Adrenal gland (tissue), 5 donors: ENCODE data around the gene FOCAD.

Experiments used
- CTCF ChIP-seq, 6 experiments: fragments of 450-650 bp in 4 of 6; fragments of 200-600 bp in 2 of 6; sonication (generic) in 1 of 6; IDR thresholded peaks; 1 replicate in 5 of 6; 2 replicates in 1 of 6; pipeline versions ENCODE4 v1.5.1 to v1.8.0; 2016 to 2021; ENCODE audit warnings: antibody characterized with exemption in 6 of 6, mild to moderate bottlenecking in 2 of 6, moderate library complexity in 1 of 6
- POLR2A ChIP-seq, 2 donors: fragments of 450-650 bp; IDR thresholded peaks; one replicate each; pipeline ENCODE4 v1.6.1; 2017; ENCODE audit warnings: antibody characterized with exemption in 2 of 2, mild to moderate bottlenecking in 2 of 2, moderate library complexity in 1 of 2
- donor health status: DM: no; HTN: no; CAD: no.

- TF ChIP-seq CTCF (IDR thresholded peaks at IDR 0.05) (no peak), POLR2A (IDR thresholded peaks at IDR 0.05) (no peak)
Measured at GRCh38 chr9:20663133-20663532, 20.9 kb upstream of the FOCAD start.
